Neural cell (in vitro differentiated cells): ENCODE results near the gene AIF1L. TPM values are rescaled to one million over a fixed set of nuclear protein-coding genes. Genes with fewer than 3 reads are reported as not detected.

Source experiments
- H2AFZ ChIP-seq: fragments of 200-600, 300-800 bp; sonication (generic), shearing (Covaris generic); 2 replicates; pipeline ENCODE4 v1.6.0; 2014; ENCODE audit warnings: low read depth, mild to moderate bottlenecking, antibody characterized with exemption, low read length, moderate library complexity
- H3F3A ChIP-seq: fragments of 200-600 bp; shearing (Covaris generic); 2 replicates; pipeline ENCODE4 v1.6.1; 2016; ENCODE audit warnings: mild to moderate bottlenecking, moderate library complexity, mixed read lengths, antibody characterized with exemption, low read length; ENCODE audit not compliant: insufficient read depth, poor library complexity, severe bottlenecking
- H3K27ac ChIP-seq: fragments of 200-600, 300-800 bp; sonication (generic), shearing (Covaris generic); 2 replicates; pipeline ENCODE4 v1.5.1; 2014; ENCODE audit warnings: mild to moderate bottlenecking, low read length, moderate library complexity
- H3K27me3 ChIP-seq: fragments of 300-800, 200-600 bp; sonication (generic), shearing (Covaris generic); 2 replicates; pipeline ENCODE4 v1.6.0; 2014; ENCODE audit warnings: mild to moderate bottlenecking, low read depth, low read length, moderate library complexity; ENCODE audit not compliant: insufficient read depth
- H3K36me3 ChIP-seq: fragments of 300-800, 200-600 bp; sonication (generic), shearing (Covaris generic); 2 replicates; pipeline ENCODE4 v1.5.1; 2014; ENCODE audit warnings: mild to moderate bottlenecking, antibody characterized with exemption, low read length, moderate library complexity; ENCODE audit not compliant: insufficient read depth
- H3K4me2 ChIP-seq: fragments of 300-800, 200-600 bp; sonication (generic), shearing (Covaris generic); 2 replicates; pipeline ENCODE4 v1.6.0; 2014; ENCODE audit warnings: mild to moderate bottlenecking, low read length
- H3K4me3 ChIP-seq: fragments of 300-800, 200-600 bp; sonication (generic), shearing (Covaris generic); 2 replicates; pipeline ENCODE4 v1.5.1; 2014; ENCODE audit warnings: mild to moderate bottlenecking, low read length, moderate library complexity
- H3K79me2 ChIP-seq: fragments of 200-600 bp; shearing (Covaris generic); replicated peaks from 2 replicates; pipeline ENCODE4 v1.6.0; 2014; ENCODE audit warnings: mild to moderate bottlenecking, low read length, moderate library complexity; ENCODE audit not compliant: insufficient read depth
- H3K9ac ChIP-seq: fragments of 300-800, 200-600 bp; sonication (generic), shearing (Covaris generic); 2 replicates; pipeline ENCODE4 v1.6.1; 2016; ENCODE audit warnings: mild to moderate bottlenecking, low read length, mixed read lengths
- H3K9me2 ChIP-seq: fragments of 200-600 bp; shearing (Covaris generic); 2 replicates; pipeline ENCODE4 v1.6.1; 2016; ENCODE audit warnings: mild to moderate bottlenecking, low read length, mixed read lengths; ENCODE audit not compliant: insufficient read depth
- H3K9me3 ChIP-seq: fragments of 200-600, 300-800 bp; sonication (generic), shearing (Covaris generic); 2 replicates; pipeline ENCODE4 v1.6.1; 2016; ENCODE audit warnings: mild to moderate bottlenecking, mixed run types, low read length, moderate library complexity, mixed read lengths
- H4K20me1 ChIP-seq: fragments of 200-600 bp; shearing (Covaris generic); 2 replicates; pipeline ENCODE4 v1.6.1; 2016; ENCODE audit warnings: mild to moderate bottlenecking, mixed run types; ENCODE audit not compliant: insufficient read depth
- EP300 ChIP-seq: fragments of 450-650 bp; conservative IDR thresholded peaks from 2 replicates; pipeline ENCODE4 v1.6.1; 2014; ENCODE audit warnings: antibody characterized with exemption, mild to moderate bottlenecking, moderate library complexity; ENCODE audit not compliant: poor library complexity, severe bottlenecking
- EZH2 ChIP-seq: fragments of 200-600, 300-800 bp; shearing (Covaris generic), sonication (generic); IDR thresholded peaks from 2 replicates; pipeline ENCODE4 v1.6.1; 2014; ENCODE audit warnings: antibody characterized with exemption, low read length, borderline replicate concordance, mild to moderate bottlenecking; ENCODE audit not compliant: insufficient read depth, poor library complexity, severe bottlenecking
- MXI1 ChIP-seq: fragments of 450-650 bp; conservative IDR thresholded peaks from 2 replicates; pipeline ENCODE4 v1.6.1; 2014; ENCODE audit warnings: antibody characterized with exemption, mild to moderate bottlenecking; ENCODE audit not compliant: poor library complexity, severe bottlenecking
- POLR2AphosphoS5 ChIP-seq: IDR thresholded peaks from 2 replicates; pipeline ENCODE4 v1.6.1; 2012
- RAD21 ChIP-seq: fragments of 450-650 bp; conservative IDR thresholded peaks from 2 replicates; pipeline ENCODE4 v1.6.1; 2014; ENCODE audit warnings: antibody characterized with exemption, mild to moderate bottlenecking, moderate library complexity
- SMC3 ChIP-seq: fragments of 450-650 bp; conservative IDR thresholded peaks from 2 replicates; pipeline ENCODE4 v1.6.1; 2014; ENCODE audit warnings: antibody characterized with exemption, mild to moderate bottlenecking, moderate library complexity; ENCODE audit not compliant: poor library complexity
- TAF1 ChIP-seq: IDR thresholded peaks from 2 replicates; pipeline ENCODE4 v1.6.1; 2012; ENCODE audit warnings: low read depth
- polyA plus RNA-seq: library from polyadenylated mRNA; depleted of rRNA; stranded (reverse); fragments of >200 nt; gene quantifications from 2 replicates; pipeline ENCODE4 v1.2.3, GENCODE V29; 2014
- TF ChIP-seq, protein P1 (sequence below): IDR thresholded peaks from 2 replicates; pipeline ENCODE4 v1.6.1; 2012; ENCODE audit warnings: borderline replicate concordance
- TF ChIP-seq, protein P2 (sequence below): fragments of 450-650 bp; IDR thresholded peaks from 2 replicates; pipeline ENCODE4 v1.5.1; 2014; ENCODE audit warnings: antibody characterized with exemption, mild to moderate bottlenecking, moderate library complexity; ENCODE audit not compliant: poor library complexity, severe bottlenecking

Gene AIF1L
- polyA plus RNA-seq, 1 donor from 2014 or later, result 3.4 TPM

DNA sequence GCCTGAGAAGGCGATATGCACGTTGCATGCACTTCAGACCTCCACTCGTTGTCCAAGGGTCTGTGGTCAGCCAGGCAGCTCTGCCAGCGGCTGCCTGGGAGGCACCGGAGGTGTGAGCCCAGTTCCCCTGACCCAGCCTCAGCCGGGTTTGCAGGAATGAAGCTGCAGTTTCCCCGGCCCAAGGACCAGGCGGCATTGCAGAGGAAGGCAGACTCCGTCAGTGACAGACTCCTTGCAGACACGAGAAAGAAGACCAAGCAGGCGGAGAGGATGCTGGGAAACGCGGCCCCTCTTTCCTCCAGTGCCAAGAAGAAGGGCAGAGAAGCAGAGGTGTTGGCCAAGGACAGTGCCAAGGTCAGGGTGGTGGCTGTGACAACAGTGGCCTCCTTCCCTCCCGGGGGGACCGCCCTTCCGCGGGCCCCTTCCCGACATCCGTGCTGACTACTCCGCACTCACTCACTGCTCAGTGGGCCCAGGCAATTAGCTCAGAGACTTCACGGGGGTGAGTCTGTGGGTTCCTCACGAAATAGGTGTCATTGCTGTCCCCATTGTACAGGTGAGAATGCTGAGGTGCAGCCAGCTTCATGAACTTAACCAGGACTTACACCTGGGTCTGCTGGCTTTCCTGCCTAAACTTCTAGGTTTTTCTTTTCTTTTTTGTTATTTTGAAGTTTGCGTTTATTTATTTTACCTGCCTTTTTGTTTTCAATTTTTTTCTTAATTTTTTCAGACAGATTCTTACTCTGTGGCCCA is 10.8 kb upstream of the AIF1L start:
- Histone ChIP-seq H3F3A (no peaks in the 10 kb centered on the region), H3K9me2 (no peaks in the 10 kb centered on the region), H2AFZ (no peak overlapping the region), H4K20me1 (no peaks in the 10 kb centered on the region), H3K4me3 (no peak overlapping the region), H3K9me3 (no peaks in the 10 kb centered on the region), H3K4me2 (no peak overlapping the region), H3K27ac (no peak overlapping the region), H3K79me2 (no peaks in the 10 kb centered on the region), H3K9ac (no peak overlapping the region), H3K27me3 (no peaks in the 10 kb centered on the region), H3K36me3 (no peaks in the 10 kb centered on the region)
- no peak for TF ChIP-seq EZH2
- no peak for TF ChIP-seq POLR2AphosphoS5
- TF ChIP-seq, protein P1, sequence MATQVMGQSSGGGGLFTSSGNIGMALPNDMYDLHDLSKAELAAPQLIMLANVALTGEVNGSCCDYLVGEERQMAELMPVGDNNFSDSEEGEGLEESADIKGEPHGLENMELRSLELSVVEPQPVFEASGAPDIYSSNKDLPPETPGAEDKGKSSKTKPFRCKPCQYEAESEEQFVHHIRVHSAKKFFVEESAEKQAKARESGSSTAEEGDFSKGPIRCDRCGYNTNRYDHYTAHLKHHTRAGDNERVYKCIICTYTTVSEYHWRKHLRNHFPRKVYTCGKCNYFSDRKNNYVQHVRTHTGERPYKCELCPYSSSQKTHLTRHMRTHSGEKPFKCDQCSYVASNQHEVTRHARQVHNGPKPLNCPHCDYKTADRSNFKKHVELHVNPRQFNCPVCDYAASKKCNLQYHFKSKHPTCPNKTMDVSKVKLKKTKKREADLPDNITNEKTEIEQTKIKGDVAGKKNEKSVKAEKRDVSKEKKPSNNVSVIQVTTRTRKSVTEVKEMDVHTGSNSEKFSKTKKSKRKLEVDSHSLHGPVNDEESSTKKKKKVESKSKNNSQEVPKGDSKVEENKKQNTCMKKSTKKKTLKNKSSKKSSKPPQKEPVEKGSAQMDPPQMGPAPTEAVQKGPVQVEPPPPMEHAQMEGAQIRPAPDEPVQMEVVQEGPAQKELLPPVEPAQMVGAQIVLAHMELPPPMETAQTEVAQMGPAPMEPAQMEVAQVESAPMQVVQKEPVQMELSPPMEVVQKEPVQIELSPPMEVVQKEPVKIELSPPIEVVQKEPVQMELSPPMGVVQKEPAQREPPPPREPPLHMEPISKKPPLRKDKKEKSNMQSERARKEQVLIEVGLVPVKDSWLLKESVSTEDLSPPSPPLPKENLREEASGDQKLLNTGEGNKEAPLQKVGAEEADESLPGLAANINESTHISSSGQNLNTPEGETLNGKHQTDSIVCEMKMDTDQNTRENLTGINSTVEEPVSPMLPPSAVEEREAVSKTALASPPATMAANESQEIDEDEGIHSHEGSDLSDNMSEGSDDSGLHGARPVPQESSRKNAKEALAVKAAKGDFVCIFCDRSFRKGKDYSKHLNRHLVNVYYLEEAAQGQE, result no peak
- no peak for TF ChIP-seq SMC3
- no peak for TF ChIP-seq RAD21

DNA sequence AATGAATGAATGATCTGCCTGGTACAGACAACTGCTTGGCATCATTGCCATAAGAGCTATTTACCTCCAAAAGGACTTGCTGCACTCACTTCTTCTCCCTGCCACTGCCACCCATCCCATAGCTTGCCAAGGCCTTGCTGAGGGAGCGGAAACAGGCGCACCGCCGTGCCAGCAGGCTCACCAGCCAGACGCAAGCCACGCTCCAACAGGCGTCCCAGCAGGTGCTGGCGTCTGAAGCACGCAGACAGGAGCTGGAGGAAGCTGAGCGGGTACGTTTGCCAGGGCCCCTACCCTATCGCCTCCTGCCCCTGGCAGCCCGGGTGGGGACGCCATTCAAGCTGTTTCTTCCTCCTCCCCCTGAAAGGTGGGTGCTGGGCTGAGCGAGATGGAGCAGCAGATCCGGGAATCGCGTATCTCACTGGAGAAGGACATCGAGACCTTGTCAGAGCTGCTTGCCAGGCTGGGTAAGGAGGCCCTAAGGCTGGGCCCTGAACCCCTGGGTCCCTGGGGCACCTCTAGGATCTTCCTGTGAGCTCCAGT is 8.9 kb upstream of the AIF1L start:
- Histone ChIP-seq H3F3A (no peaks in the 10 kb centered on the region), H3K79me2 (no peaks in the 10 kb centered on the region), H3K9me3 (no peaks in the 10 kb centered on the region), H3K27ac (no peak overlapping the region), H3K4me3 (no peak overlapping the region), H3K4me2 (no peak overlapping the region), H3K9me2 (no peaks in the 10 kb centered on the region), H3K36me3 (no peaks in the 10 kb centered on the region), H2AFZ (no peak overlapping the region), H3K9ac (no peak overlapping the region), H4K20me1 (no peaks in the 10 kb centered on the region), H3K27me3 (no peaks in the 10 kb centered on the region)
- no peak for TF ChIP-seq EP300
- TF ChIP-seq, protein P2, sequence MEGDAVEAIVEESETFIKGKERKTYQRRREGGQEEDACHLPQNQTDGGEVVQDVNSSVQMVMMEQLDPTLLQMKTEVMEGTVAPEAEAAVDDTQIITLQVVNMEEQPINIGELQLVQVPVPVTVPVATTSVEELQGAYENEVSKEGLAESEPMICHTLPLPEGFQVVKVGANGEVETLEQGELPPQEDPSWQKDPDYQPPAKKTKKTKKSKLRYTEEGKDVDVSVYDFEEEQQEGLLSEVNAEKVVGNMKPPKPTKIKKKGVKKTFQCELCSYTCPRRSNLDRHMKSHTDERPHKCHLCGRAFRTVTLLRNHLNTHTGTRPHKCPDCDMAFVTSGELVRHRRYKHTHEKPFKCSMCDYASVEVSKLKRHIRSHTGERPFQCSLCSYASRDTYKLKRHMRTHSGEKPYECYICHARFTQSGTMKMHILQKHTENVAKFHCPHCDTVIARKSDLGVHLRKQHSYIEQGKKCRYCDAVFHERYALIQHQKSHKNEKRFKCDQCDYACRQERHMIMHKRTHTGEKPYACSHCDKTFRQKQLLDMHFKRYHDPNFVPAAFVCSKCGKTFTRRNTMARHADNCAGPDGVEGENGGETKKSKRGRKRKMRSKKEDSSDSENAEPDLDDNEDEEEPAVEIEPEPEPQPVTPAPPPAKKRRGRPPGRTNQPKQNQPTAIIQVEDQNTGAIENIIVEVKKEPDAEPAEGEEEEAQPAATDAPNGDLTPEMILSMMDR, result no peak
- no peak for TF ChIP-seq TAF1
- TF ChIP-seq POLR2AphosphoS5, result no peak
- no peak for TF ChIP-seq EZH2
- no peak for TF ChIP-seq SMC3
- TF ChIP-seq, protein P1, result no peak
- no peak for TF ChIP-seq MXI1
- no peak for TF ChIP-seq RAD21
